HepG2 (cell line): Measurements from ENCODE around the gene TMEM253. TPM values are rescaled to one million over a fixed set of nuclear protein-coding genes. Genes with fewer than 3 reads are reported as not detected.

Experiments used
- ASH2L ChIP-seq: fragments of 300-600, 200-600 bp; sonication (generic); IDR thresholded peaks from 2 replicates; pipeline ENCODE4 v1.7.0; 2017; ENCODE audit warnings: low read depth, mild to moderate bottlenecking, moderate library complexity, mixed read lengths, low read length; ENCODE audit not compliant: insufficient read length
- EEA1 ChIP-seq: sonication (generic); formaldehyde crosslinking; IDR thresholded peaks from 2 replicates; pipeline ENCODE4 v1.5.1; 2020; ENCODE audit warnings: mild to moderate bottlenecking, missing genetic modification reagents, borderline replicate concordance
- HCFC1 ChIP-seq: fragments of 150-350 bp; IDR thresholded peaks from 2 replicates; pipeline ENCODE4 v1.6.1; 2014; ENCODE audit warnings: low read depth, low read length
- MAF1 ChIP-seq: sonication (generic); formaldehyde crosslinking; IDR thresholded peaks from 2 replicates; pipeline ENCODE4 v1.5.0; 2020; ENCODE audit warnings: missing genetic modification reagents, borderline replicate concordance
- NAIF1 ChIP-seq: sonication (generic); formaldehyde crosslinking; IDR thresholded peaks from 2 replicates; pipeline ENCODE4 v1.5.0; 2020; ENCODE audit warnings: mild to moderate bottlenecking, missing genetic modification reagents, borderline replicate concordance
- PHB2 ChIP-seq: fragments of 450-650 bp; IDR thresholded peaks from 2 replicates; pipeline ENCODE4 v1.6.1; 2018; ENCODE audit not compliant: partially characterized antibody
- POGZ ChIP-seq: sonication (generic); formaldehyde crosslinking; IDR thresholded peaks from 2 replicates; pipeline ENCODE4 v1.4.0; 2020; ENCODE audit warnings: mild to moderate bottlenecking, missing genetic modification reagents
- SIN3B ChIP-seq: fragments of 150-350 bp; IDR thresholded peaks from 2 replicates; pipeline ENCODE4 v1.6.1; 2014; ENCODE audit warnings: low read length
- TGIF2 ChIP-seq: IDR thresholded peaks from 2 replicates; pipeline ENCODE4 v1.6.1; 2016; ENCODE audit warnings: control low read depth, missing compliant biosample characterization
- ZNF17 ChIP-seq: sonication (generic); formaldehyde crosslinking; IDR thresholded peaks from 2 replicates; pipeline ENCODE4 v1.5.0; 2020; ENCODE audit warnings: mild to moderate bottlenecking, missing genetic modification reagents
- ZNF3 ChIP-seq: IDR thresholded peaks from 2 replicates; pipeline ENCODE4 v1.7.0; 2017; ENCODE audit warnings: inconsistent platforms
- ZNF30 ChIP-seq: sonication (generic); formaldehyde crosslinking; IDR thresholded peaks from 2 replicates; pipeline ENCODE4 v1.5.0; 2020; ENCODE audit warnings: mild to moderate bottlenecking, missing genetic modification reagents
- ZNF552 ChIP-seq: sonication (generic); formaldehyde crosslinking; IDR thresholded peaks from 2 replicates; pipeline ENCODE4 v1.9.0; 2022; ENCODE audit warnings: missing genetic modification reagents, mild to moderate bottlenecking, borderline replicate concordance
- ZNF724P ChIP-seq: sonication (generic); formaldehyde crosslinking; IDR thresholded peaks from 2 replicates; pipeline ENCODE4 v1.8.0; 2022; ENCODE audit warnings: missing genetic modification reagents, borderline replicate concordance
- ZNF772 ChIP-seq: sonication (generic); formaldehyde crosslinking; IDR thresholded peaks from 2 replicates; pipeline ENCODE4 v1.5.0; 2020; ENCODE audit warnings: mild to moderate bottlenecking, missing genetic modification reagents
- polyA plus RNA-seq, 8 experiments: library from polyadenylated mRNA; depleted of rRNA in 3 of 8; stranded (reverse) in 7 of 8; unstranded in 1 of 8; fragments of >200 nt; fragmentation: Illumina TruSeq in 4 of 8; extraction: Trizol in 4 of 8; gene quantifications; 2 replicates each; pipeline versions ENCODE4 v1.2.1 to v1.2.3, GENCODE V29; 2011 to 2016; ENCODE audit warnings: low read depth in 4 of 8, missing spikeins in 1 of 8, mixed read lengths in 1 of 8; ENCODE audit not compliant: insufficient read depth in 1 of 8
- total RNA-seq, 5 experiments: library from RNA; depleted of rRNA; stranded (reverse); fragments of >200 nt; fragmentation: Illumina TruSeq; extraction: Trizol; gene quantifications; 2 replicates each; pipeline ENCODE4 v1.2.3, GENCODE V29; 2016; ENCODE audit warnings: low read depth in 1 of 5
- TF ChIP-seq, protein P1 (sequence below): sonication (generic); formaldehyde crosslinking; IDR thresholded peaks from 2 replicates; pipeline ENCODE4 v1.5.0; 2020; ENCODE audit warnings: mild to moderate bottlenecking, missing genetic modification reagents
- TF ChIP-seq, protein P2 (sequence below): sonication (generic); formaldehyde crosslinking; IDR thresholded peaks from 2 replicates; pipeline ENCODE4 v1.5.0; 2020; ENCODE audit warnings: mild to moderate bottlenecking, missing genetic modification reagents, borderline replicate concordance
- TF ChIP-seq, protein P3 (sequence below), 2 experiments: sonication (generic) in 1 of 2; formaldehyde crosslinking in 1 of 2; IDR thresholded peaks; 2 replicates each; pipeline versions ENCODE4 v1.5.1 to v1.6.1; 2011 to 2020; ENCODE audit warnings: borderline replicate concordance in 1 of 2, low read depth in 1 of 2, low read length in 1 of 2, mild to moderate bottlenecking in 1 of 2, missing genetic modification reagents in 1 of 2, moderate library complexity in 1 of 2
- TF ChIP-seq, protein P4 (sequence below): sonication (generic); formaldehyde crosslinking; conservative IDR thresholded peaks from 2 replicates; pipeline ENCODE4 v1.4.0; 2020; ENCODE audit warnings: missing genetic modification reagents

The TMEM253 gene
- total and polyA plus RNA-seq, 2 of the 13 experiments (the other 11 are each of a cell fraction or from before 2014, with no cell fraction given), result 0.29 to 0.45 TPM

DNA sequence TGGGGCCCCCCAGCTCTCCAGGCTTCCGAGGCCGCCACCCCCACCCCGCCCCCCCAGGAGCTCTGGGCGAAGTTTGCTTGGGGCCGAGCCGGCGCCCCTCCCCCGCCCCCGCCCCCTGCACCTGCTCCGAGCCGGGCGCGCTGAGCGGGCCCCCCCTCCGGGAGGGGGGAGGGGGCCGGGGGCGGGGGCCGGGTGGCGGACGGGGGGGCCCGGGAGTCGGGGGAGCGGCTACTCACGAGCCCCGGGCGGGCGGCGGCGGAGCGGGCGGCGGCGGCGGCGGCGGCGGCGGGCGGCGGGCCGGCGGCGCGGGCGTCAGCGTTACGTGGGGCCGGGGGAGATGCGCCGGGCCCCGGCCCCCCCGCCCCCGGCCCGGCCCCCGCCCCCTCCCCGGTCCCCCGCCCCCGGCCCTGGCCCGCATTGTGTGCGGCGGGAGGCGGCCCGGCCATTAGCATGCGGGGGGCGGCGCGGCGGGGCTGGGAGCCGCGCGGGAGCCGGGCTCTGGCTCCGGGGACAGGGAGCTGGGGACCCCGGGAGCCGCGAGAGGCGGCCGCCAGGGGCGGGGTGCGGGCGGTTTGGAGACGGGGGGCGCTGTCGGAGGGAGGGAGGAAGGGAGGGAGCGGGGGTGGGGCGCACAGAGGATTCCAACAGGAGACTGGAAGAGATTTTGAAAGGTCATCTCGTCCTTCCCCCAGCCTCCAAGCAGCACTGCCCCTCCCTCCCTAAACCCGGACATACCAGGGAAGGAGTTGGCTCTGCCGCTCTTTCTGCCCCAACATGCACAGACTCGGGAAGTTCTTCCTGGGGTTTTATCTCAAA lies 2.6 kb upstream of the TMEM253 start, which contains the start of gene ZNF219 (continued):
- TF ChIP-seq, protein P1, sequence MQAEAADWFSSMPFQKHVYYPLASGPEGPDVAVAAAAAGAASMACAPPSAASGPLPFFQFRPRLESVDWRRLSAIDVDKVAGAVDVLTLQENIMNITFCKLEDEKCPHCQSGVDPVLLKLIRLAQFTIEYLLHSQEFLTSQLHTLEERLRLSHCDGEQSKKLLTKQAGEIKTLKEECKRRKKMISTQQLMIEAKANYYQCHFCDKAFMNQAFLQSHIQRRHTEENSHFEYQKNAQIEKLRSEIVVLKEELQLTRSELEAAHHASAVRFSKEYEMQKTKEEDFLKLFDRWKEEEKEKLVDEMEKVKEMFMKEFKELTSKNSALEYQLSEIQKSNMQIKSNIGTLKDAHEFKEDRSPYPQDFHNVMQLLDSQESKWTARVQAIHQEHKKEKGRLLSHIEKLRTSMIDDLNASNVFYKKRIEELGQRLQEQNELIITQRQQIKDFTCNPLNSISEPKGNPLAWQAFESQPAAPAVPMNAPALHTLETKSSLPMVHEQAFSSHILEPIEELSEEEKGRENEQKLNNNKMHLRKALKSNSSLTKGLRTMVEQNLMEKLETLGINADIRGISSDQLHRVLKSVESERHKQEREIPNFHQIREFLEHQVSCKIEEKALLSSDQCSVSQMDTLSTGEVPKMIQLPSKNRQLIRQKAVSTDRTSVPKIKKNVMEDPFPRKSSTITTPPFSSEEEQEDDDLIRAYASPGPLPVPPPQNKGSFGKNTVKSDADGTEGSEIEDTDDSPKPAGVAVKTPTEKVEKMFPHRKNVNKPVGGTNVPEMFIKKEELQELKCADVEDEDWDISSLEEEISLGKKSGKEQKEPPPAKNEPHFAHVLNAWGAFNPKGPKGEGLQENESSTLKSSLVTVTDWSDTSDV (CRISPR knock-in tag), result no peak
- TF ChIP-seq, protein P2, sequence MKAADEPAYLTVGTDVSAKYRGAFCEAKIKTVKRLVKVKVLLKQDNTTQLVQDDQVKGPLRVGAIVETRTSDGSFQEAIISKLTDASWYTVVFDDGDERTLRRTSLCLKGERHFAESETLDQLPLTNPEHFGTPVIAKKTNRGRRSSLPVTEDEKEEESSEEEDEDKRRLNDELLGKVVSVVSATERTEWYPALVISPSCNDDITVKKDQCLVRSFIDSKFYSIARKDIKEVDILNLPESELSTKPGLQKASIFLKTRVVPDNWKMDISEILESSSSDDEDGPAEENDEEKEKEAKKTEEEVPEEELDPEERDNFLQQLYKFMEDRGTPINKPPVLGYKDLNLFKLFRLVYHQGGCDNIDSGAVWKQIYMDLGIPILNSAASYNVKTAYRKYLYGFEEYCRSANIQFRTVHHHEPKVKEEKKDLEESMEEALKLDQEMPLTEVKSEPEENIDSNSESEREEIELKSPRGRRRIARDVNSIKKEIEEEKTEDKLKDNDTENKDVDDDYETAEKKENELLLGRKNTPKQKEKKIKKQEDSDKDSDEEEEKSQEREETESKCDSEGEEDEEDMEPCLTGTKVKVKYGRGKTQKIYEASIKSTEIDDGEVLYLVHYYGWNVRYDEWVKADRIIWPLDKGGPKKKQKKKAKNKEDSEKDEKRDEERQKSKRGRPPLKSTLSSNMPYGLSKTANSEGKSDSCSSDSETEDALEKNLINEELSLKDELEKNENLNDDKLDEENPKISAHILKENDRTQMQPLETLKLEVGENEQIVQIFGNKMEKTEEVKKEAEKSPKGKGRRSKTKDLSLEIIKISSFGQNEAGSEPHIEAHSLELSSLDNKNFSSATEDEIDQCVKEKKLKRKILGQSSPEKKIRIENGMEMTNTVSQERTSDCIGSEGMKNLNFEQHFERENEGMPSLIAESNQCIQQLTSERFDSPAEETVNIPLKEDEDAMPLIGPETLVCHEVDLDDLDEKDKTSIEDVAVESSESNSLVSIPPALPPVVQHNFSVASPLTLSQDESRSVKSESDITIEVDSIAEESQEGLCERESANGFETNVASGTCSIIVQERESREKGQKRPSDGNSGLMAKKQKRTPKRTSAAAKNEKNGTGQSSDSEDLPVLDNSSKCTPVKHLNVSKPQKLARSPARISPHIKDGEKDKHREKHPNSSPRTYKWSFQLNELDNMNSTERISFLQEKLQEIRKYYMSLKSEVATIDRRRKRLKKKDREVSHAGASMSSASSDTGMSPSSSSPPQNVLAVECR, result peak; percentile 45; the same call in 1 of the 2 replicates
- TF ChIP-seq ZNF17 (CRISPR knock-in tag), result no peak
- TF ChIP-seq ZNF30 (CRISPR knock-in tag), result no peak
- TF ChIP-seq HCFC1, result no peak
- TF ChIP-seq ZNF772 (CRISPR knock-in tag), result no peak; the same call in 1 of the 2 replicates
- no peak for TF ChIP-seq ZNF724P (CRISPR knock-in tag)
- TF ChIP-seq ZNF3 (CRISPR knock-in tag), result no peak
- TF ChIP-seq EEA1 (CRISPR knock-in tag), result no peak
- TF ChIP-seq SIN3B, result no peak
- peak; percentile 60 for TF ChIP-seq ASH2L
- TF ChIP-seq, protein P3, sequence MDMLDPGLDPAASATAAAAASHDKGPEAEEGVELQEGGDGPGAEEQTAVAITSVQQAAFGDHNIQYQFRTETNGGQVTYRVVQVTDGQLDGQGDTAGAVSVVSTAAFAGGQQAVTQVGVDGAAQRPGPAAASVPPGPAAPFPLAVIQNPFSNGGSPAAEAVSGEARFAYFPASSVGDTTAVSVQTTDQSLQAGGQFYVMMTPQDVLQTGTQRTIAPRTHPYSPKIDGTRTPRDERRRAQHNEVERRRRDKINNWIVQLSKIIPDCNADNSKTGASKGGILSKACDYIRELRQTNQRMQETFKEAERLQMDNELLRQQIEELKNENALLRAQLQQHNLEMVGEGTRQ (IDR thresholded peaks at IDR 0.05; ENCODE audit: low read depth, low read length), result no peak
- TF ChIP-seq, protein P3 (CRISPR knock-in tag; IDR thresholded peaks at IDR 0.05; ENCODE audit: borderline replicate concordance), result no peak
- TF ChIP-seq, protein P4, sequence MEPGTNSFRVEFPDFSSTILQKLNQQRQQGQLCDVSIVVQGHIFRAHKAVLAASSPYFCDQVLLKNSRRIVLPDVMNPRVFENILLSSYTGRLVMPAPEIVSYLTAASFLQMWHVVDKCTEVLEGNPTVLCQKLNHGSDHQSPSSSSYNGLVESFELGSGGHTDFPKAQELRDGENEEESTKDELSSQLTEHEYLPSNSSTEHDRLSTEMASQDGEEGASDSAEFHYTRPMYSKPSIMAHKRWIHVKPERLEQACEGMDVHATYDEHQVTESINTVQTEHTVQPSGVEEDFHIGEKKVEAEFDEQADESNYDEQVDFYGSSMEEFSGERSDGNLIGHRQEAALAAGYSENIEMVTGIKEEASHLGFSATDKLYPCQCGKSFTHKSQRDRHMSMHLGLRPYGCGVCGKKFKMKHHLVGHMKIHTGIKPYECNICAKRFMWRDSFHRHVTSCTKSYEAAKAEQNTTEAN (CRISPR knock-in tag), result no peak
- TF ChIP-seq PHB2, result no peak
- no peak for TF ChIP-seq NAIF1
- TF ChIP-seq MAF1 (CRISPR knock-in tag), result no peak
- no peak for TF ChIP-seq ZNF552
- no peak for TF ChIP-seq TGIF2 (CRISPR knock-in tag)
- no peak for TF ChIP-seq POGZ (CRISPR knock-in tag)
